ENCODE data around the gene CALML5.

GRCh38 chr10:5528989-5529701 lies 29.8 kb upstream of the CALML5 start:
- TF ChIP-seq, protein P1, sequence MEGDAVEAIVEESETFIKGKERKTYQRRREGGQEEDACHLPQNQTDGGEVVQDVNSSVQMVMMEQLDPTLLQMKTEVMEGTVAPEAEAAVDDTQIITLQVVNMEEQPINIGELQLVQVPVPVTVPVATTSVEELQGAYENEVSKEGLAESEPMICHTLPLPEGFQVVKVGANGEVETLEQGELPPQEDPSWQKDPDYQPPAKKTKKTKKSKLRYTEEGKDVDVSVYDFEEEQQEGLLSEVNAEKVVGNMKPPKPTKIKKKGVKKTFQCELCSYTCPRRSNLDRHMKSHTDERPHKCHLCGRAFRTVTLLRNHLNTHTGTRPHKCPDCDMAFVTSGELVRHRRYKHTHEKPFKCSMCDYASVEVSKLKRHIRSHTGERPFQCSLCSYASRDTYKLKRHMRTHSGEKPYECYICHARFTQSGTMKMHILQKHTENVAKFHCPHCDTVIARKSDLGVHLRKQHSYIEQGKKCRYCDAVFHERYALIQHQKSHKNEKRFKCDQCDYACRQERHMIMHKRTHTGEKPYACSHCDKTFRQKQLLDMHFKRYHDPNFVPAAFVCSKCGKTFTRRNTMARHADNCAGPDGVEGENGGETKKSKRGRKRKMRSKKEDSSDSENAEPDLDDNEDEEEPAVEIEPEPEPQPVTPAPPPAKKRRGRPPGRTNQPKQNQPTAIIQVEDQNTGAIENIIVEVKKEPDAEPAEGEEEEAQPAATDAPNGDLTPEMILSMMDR (IDR thresholded peaks at IDR 0.05): no peak
- TF ChIP-seq POLR2AphosphoS5 (IDR thresholded peaks at IDR 0.05; ENCODE audit: low read depth, low read length): no peak
